ENCODE measurements around the gene SCUBE1.

Gene SCUBE1

DNA sequence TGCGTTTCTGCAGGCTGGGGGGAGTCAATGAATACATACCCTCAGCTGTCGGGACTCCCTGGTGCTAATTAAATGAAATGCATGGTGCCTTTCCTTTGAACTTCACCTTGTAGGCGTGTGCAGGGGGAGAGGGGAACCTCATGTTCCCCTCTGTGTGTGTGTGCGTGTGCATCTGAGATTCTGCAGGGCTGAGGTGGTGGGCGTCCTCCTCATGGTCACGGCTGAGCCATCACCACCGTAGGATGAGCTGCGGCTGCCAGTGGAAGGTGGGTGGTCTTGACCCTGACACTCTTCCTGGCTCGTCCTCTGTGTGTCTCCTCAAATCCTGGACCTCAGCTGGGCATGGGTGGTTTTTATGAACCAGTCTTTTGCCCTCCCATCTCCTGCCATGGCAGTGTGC is 103.2 kb downstream of the SCUBE1 start:
- no peak for DNase-seq (ENCODE audit: low read depth in 2 of 2, low spot score in 1 of 2)

DNA sequence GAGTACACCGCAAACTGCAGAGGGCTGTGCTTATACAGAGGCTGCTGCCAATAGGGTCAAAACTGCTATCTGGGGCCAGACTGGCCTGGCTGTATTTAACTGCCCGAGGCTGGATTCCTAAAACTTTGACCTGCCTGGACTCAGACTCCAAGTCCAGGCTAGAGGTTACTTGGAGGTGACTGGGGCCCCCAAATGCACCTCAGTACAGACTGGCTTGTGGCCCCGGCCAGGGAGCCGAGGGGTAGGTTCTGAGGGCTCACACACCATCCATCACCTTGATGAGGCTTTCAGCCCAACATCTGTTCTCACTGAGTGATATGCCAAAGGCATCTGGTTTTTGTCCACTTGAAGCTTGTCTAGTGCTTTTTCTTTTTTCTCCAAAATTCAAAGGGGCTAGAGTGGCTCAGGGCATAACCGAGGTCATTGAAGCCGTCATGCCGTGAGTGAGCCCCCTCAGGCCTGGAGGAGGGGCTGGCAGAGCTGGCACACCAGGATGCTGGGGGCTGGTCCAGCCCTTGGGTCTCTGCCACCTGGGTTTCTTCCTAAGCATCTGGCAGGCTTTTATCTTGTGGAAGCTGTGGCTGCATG is 103.9 kb downstream of the SCUBE1 start:
- DNase-seq (ENCODE audit: low read depth in 2 of 2, low spot score in 1 of 2) = no peak

DNA sequence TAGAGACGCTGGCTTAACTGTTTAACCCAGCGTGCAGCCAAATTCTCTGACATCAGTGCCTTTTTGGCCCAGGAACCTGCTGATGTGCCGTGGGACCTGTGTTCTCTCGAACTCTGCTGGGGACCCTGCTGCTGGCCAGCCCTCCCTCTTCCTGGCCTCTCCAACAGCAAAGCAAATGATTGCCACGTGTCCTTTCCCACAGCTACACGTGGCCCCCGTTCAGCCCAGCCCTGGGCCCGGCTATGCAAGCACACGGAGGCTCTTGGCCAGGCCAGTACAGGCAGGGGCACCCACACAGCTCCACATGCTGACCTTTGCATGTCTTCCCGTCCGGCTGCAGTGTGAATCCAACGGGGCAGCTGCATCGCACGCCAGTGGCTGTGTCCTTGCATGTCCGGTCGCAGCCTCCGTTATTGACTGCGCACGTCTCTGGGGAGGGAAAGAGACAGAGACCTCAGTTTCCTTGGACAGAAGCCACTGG is 104.6 kb downstream of the SCUBE1 start:
- no peak for DNase-seq (ENCODE audit: low read depth in 2 of 2, low spot score in 1 of 2)

DNA sequence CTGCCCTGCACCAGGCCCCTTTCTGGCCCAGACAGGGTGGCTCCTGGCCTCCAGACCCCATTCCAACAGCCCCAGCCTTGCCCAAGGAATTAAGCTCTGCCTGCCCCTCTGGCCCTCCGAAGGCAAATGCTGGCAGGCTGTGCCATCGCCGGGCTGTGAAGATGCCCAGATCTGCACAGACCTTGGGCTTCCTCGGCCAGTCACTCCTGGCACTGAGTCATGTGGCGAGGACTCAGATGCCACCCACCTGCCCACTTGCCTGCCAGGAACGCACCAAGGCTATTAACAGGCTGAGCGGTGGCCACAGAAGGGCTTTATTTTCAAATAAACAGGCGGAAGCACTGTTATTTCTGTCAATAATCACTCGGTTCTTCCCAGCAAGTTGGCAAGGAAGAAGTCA is 105.9 kb downstream of the SCUBE1 start:
- no peak for DNase-seq (ENCODE audit: low read depth in 2 of 2, low spot score in 1 of 2)

DNA sequence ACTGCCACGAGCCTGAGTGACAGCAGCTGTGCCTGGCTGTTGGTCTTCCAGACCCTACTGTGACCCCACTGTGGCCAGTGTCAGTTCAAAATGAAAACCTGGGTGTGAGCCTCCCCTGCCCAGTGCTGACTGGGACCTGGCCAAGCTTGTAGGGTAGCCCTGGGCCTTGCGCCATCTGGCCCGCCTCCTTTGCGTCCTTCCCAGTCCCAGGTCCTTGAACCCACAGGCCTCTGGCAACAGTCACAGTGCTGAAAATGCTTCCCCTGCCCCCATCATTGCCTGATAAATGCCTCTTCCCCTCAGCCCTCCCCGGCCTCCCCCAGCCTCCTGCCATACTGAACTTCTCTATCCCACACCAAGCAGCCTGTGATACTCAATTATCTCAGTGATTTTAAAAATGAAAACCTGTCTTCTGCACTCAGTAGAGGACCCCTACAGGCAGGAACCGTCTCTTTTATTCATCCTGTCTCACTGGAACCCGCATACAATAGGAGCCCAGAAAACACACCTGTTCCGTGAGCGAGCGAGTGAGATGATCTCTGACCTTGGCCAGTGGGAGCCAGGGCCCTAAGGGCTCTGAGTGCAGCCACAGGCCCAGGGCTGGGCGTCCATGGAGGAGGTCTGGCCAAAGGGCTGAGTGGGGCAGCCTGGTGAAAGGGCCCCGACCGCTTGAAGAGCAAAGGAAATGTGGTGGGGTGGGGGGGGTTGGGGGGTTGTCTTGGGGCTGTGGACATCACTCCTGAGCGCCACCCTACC is 106.6 kb downstream of the SCUBE1 start:
- no peak for DNase-seq (ENCODE audit: low read depth in 2 of 2, low spot score in 1 of 2)

DNA sequence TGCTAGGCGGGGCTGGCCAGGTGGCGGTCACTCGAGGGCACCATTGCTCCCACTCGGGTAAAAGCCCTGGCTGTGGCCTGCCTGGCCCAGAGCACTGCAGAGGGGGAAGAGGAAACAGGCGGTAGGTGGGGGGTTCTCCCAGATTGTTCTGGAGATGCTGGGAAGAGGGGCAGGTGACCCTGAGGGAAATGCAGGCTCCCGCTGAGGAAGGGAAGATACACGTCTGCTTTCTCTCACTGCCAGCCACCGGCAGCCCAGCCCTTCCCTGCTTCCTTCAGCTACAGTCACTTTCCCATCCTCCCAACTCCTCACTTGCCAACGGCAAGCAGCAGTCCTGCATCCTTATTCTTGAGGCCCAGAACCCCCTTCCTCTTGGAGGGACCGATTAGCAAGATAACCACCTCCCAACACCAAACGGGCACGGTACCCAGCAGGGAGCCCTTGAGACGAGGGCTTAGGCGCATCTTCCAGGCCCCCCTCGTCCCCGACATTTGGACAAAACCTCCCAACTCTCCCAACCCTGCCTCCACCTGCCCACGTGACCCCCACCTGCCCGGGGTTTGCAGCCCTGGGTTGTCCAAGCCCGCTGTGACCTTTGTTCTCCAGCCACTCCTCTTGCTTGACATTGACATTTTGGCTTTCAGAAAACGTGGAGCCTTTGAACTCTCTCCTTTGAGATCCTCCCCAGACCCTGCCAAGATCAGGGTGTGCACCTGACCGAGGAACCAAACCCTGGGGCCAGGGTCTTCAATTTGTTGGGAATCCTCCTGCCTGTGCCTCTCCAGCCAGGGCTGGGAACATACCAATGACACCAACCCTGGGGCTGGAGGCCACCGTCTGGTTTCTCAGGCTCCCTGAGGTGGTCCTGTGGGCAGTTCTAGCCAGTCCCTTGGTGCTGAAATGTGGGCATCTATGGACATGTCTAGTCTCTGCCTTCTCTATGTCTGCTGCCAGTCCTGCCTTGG is 107.4 kb downstream of the SCUBE1 start:
- no peak for DNase-seq (ENCODE audit: low read depth in 2 of 2, low spot score in 1 of 2)

DNA sequence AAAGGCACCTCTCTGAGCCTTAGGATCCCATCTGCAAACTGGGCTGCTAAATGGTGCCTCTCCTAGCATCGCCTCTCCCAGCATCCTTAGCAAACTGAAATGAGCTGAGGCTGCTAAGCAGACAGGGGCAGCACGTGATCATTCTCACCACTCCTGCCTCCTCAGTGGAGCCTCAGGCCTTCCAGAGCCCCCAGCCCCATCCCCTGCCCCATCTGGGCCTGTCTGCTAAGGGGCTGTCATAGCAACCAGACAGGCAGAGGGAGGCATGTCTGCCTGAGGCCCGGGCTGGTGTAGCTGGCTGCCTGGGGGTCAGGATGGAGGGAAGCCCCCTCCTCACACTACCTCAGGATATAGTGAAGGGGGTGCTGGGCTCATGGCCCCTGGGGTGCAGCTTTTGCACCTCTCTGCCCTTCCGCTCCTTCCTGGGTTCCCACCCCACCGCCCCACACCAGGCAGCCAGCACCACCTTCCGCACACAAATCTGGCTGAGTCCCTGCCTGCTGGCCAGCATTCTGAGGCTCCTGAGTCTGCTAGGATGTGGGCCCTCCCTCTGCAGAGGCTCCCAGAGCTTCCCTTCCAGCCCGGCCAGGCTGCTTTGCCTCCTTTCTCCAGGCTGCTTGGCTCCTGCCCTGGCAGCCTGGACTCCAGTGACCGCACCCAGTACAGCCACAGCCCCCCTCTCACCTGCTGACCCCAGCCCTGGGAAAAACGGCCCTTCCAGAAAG is 108.7 kb downstream of the SCUBE1 start:
- no peak for DNase-seq (ENCODE audit: low read depth in 2 of 2, low spot score in 1 of 2)

DNA sequence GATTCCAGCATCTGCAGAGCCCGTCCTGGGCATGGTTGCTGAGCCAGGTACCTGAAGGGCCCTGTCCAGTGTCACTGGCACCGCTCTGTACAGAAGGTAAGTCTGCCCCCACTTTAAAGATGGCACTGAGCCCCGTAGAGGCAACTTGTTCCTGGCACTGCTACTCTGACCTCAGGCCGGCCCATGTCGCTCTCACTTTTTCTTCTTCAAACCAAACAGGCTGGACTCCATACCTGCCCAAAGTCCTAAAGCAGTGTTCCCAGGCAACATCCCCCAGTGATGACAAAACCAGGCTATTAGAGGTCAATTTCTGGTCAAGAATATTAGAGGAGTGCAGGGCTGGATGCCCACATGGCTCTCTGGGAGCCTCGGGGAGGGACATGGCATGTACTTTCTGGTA is 109.6 kb downstream of the SCUBE1 start:
- DNase-seq (ENCODE audit: low read depth in 2 of 2, low spot score in 1 of 2) = no peak

DNA sequence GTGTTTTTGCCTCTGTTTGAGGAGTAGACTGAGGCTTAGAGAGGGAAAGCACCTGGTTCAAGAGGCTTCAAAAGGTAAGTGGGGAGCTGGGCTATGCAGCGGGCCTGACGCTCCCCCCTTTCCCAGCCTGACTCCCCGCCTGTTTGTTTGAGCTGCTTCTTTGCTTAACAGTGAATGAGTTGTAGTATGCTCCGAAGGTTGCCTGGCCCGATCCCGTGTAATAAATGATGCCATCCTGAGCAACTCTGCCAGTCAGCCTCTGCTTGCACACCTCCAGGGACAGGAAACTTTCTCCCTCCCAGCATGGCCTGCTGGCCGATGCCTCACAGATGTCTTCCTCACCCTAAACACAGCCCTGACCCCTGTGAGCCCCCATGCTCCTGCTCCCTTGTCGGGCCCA is 110.7 kb downstream of the SCUBE1 start:
- no peak for DNase-seq (ENCODE audit: low read depth in 2 of 2, low spot score in 1 of 2)

DNA sequence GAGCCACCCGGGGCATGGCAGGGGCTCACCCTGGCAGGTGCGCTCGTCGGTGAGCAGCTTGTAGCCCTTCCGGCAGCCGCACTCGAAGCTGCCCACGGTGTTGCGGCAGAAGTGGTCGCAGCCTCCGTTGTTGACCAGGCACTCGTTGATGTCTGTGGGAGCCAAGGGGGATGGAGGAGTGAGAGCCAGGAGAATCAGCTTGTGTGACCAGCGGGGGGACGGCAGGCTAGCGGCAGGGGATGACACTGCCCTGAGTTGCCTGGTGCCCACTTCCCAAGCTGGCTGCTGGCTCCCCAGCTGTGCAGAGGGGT is 111.5 kb downstream of the SCUBE1 start:
- no peak for DNase-seq (ENCODE audit: low read depth in 2 of 2, low spot score in 1 of 2)

DNA sequence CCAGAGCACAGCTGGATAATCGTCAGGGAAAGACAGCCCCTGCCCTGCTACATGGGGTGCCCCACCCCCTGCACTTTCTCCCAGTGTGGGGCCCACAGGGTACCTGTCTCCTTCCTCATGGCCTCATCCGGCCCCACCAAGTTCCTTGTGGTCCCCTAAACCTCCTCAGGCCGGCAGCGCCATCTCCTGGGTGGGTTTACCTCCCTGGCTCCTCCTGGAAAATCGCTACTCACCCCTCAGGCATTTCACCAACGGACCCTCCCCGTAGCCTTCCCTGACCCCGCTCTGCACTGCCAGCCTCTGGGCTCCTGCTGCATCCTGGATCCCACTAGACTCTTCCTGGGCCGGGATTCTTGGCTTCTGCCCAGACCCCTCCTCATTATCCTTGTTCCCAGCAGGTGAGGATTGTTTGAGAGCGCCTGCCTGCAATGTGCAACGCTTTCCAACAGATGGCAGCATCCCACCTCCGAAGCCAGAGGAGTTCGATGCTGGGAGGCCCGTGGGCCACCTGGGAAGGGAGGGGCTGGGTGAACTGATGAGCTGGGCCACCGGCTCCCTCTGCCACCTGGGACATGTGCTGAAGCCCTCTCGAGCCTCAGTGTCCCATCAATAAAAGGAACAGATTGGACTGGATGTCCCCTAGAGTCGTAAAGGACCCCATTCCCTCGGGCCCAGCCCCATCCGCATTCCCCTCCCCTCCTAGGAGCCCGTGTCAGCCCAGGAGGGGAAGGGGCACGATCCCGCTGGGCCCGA is 112.0 kb downstream of the SCUBE1 start:
- peak; percentile 38 to 49 for DNase-seq (ENCODE audit: low read depth in 2 of 2, low spot score in 1 of 2)

DNA sequence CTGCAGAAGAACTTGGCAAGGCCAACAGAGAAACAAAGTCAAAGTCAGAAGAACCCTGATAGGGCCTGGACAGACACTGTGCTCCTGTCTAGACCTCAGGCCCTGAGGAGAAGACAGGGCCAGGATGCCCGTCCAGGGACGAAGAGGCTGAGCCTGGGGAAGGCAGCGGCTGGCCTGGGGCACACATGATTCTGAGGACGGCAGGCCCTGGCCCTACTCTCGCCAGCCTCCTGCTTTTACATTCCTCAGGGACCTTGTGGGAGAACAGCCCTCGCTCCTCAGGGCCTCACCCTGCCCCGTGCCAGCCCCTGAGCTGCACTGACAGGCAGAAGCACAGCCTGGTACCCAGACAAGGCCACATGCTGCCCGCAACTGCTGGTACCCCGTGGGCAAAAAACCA is 112.6 kb downstream of the SCUBE1 start:
- DNase-seq (ENCODE audit: low read depth in 2 of 2, low spot score in 1 of 2) = no peak

DNA sequence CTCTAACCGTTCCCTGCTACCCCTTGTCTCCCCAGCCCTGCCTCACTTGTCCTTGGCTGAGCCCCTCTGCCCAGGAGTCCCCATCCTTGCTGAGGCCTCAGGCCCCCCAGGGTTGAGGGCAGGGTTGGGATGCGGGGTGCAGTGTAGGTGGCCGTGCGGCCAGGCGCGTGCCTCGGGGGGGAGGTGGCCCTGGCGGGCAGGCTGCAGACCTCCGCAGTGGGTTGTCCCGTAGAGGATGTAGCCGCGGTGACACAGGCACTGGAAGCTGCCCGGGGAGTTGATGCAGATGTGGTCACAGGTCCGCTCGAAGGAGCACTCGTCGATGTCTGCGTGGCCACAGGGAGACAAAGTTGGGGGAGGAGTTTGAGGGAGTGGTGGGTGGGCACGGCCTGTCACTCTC is 114.3 kb downstream of the SCUBE1 start:
- no peak for DNase-seq (ENCODE audit: low read depth in 2 of 2, low spot score in 1 of 2)

DNA sequence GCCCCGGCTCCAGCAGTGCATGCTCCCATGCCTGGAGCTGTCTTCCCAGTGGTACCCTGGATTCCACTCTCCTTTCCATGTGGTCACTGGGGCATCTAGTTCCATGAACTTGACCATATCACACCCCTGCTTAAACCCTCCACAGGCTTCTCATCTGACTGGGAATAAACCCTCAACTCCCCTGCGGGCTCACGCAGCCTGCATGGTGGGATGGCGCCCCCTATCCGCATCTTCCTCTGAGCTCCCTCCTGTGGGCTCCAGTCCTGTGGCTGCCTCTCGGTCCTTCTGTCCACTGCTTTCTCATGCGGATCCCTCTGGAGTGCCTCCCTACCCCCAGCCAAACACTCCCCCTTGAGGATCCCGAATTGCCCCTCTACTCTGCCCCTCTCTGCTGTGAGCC is 114.8 kb downstream of the SCUBE1 start:
- DNase-seq (ENCODE audit: low read depth in 2 of 2, low spot score in 1 of 2) = no peak

DNA sequence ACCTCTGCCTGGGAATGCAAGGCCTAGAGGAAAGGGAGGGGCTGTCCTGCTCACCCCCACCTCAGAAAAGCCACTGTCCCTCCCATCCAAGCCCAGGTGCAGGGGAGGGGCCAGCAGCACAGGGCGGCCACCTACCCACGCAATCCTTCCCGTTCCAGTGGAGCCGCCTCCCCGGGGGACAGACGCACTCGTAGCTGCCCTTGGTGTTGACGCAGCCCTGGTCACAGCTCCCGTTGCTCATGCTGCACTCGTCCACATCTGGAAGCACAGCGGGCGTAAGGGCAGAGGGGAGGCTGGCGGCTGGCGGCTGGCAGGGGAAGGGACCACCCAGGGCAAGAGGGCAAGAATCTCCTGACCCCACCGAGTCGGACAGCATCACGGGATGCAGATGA is 115.9 kb downstream of the SCUBE1 start:
- no peak for DNase-seq (ENCODE audit: low read depth in 2 of 2, low spot score in 1 of 2)

DNA sequence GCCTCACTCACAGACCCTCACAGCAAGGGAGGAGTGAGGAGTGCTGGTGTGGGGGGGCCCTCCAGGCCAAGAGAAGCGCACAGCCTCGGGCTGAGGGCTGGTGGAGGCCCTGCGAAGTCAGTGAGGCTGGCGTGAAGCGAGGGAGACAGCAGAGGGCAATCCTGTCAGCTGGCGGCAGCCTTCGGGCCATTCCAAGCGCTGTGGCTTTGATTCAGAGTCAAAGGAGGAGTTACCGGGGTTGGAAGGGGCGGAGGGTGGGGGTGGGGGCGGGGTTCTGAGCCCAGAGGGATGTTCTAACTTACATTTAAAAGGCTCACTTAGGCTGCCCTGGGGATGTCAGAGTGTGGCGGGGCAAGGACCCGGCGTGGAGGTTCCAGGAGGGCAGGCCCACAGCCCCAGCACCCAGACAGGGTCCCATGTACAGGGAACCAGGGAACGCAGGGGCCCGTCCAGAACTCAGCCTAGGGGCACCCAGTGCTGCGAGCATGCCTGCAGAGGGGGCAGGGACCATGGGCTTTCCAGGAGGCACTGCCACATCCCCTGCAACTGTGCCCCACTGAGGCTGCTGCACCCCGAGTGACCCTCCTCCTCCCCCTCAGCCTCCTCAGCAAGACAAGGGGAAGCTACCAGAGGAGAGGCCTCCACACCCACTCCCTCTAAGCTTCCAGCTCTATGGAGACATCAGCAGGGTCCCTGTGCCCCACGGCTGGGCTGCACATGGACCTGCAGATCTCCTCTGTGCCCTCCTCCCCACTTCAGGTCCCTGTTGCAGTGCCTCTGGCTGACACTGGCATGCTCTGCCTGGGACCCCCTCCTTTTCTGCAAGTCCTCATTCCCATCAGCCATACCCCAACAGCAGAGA is 116.6 kb downstream of the SCUBE1 start:
- no peak for DNase-seq (ENCODE audit: low read depth in 2 of 2, low spot score in 1 of 2)

DNA sequence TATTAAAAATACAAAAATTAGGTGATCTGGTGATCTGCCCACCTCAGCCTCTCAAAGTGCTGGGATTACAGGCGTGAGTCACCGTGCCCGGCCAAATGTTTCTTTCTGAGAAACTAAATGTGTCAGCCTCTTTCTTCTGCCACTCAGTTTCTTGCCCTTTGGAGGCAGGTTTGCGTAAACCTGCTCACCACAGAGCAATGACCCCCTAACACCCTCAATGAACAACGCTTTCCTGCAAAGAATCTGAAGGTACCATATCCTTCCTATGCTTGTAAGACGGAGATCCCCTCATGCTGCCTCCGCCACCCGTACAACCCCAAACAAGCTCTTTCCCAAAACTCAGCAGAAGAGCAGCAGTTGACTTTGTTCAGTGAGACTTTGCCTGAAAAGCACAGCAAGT is 117.6 kb downstream of the SCUBE1 start:
- no peak for DNase-seq (ENCODE audit: low read depth in 2 of 2, low spot score in 1 of 2)

DNA sequence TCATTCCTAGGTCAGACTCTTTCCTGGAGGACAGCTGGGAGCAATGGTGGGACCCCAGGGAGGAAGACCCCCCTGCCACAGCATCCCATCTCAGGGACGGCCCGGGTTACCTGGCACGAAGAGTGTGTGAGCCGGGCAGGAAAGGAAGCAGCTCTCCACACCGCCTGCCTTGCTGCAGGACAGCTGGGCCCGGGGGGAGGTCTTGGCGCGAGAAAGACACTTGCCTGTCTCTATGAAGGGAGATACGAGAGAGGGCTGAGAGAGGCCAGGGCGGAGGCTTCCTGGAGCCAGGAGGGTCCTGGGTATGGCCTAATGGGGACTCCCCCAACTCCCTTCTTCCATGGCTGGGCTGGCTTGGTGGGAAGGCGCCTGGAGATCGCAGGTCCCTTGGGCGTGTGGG is 120.2 kb downstream of the SCUBE1 start:
- no peak for DNase-seq (ENCODE audit: low read depth in 2 of 2, low spot score in 1 of 2)

DNA sequence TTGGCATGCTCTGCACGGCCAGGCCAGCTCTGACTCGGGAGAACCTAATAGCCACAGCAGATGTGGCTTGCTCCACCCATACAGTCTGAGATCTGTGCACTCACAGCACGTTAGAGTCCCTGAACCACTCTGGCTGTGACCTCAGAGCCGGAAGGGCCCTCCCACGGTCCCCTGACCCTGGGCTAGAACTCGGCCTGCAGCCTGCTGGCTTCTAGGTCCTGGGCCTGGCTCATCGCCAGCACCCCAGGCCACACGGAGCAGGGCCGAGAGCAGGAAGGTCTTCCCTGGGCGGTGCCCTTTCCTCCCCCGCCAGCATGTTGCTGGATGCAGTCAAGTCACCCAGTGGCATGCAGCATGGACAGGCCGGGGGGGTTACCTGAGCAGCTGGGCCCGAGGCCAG is 120.9 kb downstream of the SCUBE1 start:
- no peak for DNase-seq (ENCODE audit: low read depth in 2 of 2, low spot score in 1 of 2)
